ENCODE results near the gene DUSP28.

DNA sequence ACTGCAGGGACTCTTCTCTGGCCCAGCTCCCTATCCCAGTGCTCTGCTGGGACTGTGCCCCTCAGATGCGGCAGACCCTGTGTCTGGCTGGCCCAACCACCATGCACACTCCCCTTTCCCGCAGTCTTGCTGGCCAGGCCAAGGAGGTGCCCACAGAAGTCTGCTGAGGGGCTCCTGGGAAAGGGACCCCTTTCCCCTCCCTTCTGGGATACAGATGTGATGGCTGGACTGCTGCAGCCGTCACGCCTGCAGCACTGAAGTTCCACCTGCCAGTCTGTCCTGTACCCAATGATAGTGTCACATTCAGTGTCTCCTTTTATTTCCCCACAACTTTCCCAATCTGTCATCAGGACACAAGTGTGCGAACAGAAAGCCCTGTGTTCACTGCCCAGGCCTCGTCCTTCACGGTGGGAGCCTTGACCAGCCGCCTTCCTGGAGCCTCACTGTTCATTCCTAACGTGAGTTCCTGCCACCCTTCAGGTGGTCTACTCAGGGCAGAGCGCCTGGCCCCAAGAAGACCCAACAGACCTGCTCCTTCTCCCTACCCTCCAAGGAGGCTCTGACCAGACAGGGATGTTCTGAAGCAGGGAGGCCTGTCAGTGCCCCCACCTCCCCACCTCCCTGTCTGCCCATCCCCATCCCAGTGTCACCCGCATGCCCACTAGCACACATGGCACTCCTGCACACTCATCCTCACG lies 49.5 kb upstream of the DUSP28 start:
- TF ChIP-seq, protein P1, sequence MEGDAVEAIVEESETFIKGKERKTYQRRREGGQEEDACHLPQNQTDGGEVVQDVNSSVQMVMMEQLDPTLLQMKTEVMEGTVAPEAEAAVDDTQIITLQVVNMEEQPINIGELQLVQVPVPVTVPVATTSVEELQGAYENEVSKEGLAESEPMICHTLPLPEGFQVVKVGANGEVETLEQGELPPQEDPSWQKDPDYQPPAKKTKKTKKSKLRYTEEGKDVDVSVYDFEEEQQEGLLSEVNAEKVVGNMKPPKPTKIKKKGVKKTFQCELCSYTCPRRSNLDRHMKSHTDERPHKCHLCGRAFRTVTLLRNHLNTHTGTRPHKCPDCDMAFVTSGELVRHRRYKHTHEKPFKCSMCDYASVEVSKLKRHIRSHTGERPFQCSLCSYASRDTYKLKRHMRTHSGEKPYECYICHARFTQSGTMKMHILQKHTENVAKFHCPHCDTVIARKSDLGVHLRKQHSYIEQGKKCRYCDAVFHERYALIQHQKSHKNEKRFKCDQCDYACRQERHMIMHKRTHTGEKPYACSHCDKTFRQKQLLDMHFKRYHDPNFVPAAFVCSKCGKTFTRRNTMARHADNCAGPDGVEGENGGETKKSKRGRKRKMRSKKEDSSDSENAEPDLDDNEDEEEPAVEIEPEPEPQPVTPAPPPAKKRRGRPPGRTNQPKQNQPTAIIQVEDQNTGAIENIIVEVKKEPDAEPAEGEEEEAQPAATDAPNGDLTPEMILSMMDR (IDR thresholded peaks at IDR 0.05; ENCODE audit: low read depth, low read length, missing input control): no peak
- TF ChIP-seq YY1 (IDR thresholded peaks at IDR 0.05) (no peak), RAD21 (IDR thresholded peaks at IDR 0.05) (no peak), NR2F2 (IDR thresholded peaks at IDR 0.05) (no peak), JUND (IDR thresholded peaks at IDR 0.05) (no peak), TAF1 (conservative IDR thresholded peaks at IDR 0.05) (no peak)
- TF ChIP-seq, protein P2, sequence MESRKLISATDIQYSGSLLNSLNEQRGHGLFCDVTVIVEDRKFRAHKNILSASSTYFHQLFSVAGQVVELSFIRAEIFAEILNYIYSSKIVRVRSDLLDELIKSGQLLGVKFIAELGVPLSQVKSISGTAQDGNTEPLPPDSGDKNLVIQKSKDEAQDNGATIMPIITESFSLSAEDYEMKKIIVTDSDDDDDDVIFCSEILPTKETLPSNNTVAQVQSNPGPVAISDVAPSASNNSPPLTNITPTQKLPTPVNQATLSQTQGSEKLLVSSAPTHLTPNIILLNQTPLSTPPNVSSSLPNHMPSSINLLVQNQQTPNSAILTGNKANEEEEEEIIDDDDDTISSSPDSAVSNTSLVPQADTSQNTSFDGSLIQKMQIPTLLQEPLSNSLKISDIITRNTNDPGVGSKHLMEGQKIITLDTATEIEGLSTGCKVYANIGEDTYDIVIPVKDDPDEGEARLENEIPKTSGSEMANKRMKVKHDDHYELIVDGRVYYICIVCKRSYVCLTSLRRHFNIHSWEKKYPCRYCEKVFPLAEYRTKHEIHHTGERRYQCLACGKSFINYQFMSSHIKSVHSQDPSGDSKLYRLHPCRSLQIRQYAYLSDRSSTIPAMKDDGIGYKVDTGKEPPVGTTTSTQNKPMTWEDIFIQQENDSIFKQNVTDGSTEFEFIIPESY (IDR thresholded peaks at IDR 0.05): no peak
